Measurements from ENCODE around the gene JARID2.

DNA sequence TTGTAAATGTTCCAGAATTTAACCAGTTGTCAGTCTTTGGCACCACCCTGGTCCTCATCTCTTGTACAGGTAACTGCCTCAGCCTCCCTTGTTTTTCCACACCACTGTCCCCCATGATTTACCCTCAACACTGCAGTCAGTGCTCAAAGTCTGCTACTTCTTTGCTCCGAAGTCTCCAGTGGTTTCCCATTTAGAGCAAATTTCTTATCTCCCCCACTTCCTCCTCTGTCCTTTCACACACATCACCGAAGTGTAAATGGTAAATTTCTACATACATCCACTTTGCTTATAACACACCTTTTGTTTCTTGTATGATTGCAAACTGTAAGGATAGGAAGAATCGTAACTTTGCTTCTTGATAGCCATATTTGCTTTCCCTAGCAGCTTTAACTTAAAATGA, 115.3 kb downstream of the JARID2 start:
- TF ChIP-seq CTCF (IDR thresholded peaks at IDR 0.05) (no peak), POLR2A (IDR thresholded peaks at IDR 0.05) (no peak)

All from heart left ventricle (tissue), 13 donors.